ENCODE results near the gene LRRC74B.

Gene LRRC74B

GRCh38 chr22:21075516-21076138 is 29.9 kb downstream of the LRRC74B start:
- TF ChIP-seq, protein P1, sequence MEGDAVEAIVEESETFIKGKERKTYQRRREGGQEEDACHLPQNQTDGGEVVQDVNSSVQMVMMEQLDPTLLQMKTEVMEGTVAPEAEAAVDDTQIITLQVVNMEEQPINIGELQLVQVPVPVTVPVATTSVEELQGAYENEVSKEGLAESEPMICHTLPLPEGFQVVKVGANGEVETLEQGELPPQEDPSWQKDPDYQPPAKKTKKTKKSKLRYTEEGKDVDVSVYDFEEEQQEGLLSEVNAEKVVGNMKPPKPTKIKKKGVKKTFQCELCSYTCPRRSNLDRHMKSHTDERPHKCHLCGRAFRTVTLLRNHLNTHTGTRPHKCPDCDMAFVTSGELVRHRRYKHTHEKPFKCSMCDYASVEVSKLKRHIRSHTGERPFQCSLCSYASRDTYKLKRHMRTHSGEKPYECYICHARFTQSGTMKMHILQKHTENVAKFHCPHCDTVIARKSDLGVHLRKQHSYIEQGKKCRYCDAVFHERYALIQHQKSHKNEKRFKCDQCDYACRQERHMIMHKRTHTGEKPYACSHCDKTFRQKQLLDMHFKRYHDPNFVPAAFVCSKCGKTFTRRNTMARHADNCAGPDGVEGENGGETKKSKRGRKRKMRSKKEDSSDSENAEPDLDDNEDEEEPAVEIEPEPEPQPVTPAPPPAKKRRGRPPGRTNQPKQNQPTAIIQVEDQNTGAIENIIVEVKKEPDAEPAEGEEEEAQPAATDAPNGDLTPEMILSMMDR (IDR thresholded peaks at IDR 0.05), result no peak

DNA sequence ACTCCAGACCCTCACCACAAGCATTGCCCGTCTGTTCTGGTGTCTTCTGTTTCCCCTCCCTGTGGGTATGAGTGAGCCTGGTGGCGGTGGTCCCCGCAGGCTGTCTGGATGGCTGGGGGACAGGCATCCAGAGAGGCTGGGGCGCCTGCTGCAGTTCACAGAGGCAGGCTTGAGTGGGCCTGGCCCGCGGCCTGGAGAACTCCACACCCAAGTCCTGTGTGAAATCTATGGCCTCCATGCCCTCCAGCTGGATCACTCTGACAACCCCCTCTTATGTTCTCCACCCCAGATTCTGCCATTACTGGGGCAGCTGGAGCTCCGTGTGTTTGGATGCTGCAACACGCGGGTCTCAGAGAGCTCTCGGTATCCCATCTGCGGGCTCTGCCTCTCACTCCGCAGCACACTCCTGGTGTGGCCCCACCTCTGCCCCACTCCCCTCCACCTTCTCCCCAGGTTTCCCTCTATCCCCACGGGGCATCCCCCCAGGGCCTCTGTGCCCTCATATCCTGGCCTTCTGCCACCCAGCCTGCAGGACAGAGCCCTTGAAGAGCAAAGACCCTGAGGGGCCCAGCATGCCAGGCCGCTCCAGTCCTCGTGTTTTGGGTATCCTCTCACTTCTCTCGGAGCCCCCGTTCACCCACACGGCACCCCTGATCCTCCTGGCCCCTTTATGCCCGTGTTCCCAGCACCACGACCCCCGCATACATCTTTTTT is 31.3 kb downstream of the LRRC74B start:
- TF ChIP-seq, protein P1 (IDR thresholded peaks at IDR 0.05), result no peak

DNA sequence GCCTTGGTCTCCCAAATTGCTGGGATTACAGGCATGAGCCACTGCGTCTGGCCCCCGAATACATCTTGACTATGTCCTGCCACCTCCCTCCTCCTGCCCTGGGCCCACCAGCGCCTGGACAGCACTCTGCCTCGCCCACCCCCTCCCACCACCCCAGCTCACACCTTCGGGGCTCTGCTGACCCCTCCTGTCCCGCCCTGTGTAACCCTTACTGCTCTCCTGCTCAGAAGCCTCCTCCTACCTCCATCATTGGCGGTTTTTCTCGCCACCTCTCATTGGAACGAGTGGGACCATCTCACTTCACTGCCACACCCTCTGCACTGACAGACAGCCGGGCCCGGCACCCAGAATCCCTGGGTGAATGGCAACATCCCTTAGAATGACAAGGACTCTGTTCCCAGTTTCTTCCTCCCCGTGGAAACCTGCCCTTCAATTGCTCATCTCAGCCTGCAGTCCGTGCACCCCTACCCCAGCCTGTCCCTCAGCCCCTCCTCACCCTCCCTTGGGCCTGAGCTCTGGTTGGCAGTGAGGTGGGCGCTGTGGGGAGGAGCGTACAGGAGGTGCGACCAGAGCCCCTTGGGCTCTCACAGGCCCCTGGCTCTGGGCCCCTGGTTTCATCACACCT is 32.2 kb downstream of the LRRC74B start:
- TF ChIP-seq, protein P1 (IDR thresholded peaks at IDR 0.05), result no peak

GRCh38 chr22:21078916-21079315 is 33.2 kb downstream of the LRRC74B start:
- TF ChIP-seq, protein P1 (IDR thresholded peaks at IDR 0.05), result no peak

DNA sequence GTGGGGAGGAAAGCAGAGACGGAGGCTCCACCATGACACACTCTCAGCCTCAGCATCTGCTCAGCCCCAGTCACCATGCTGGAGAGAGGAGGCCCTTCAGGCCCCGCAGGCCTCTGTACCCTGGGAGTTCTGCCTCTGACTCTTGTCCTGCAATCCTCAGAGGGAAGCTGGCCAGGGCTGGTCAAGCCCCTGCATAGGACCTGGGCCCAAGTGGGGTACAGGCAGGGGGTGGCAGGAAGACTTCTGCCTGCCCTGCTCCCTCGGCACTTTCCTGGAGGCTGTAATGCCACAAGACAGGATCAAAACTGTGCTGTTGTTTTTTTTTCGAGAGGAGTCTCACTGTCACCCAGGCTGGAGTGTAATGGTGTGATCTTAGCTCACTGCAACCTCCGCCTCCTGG is 33.7 kb downstream of the LRRC74B start:
- TF ChIP-seq, protein P1 (IDR thresholded peaks at IDR 0.05), result no peak

- TF ChIP-seq, protein P1 (IDR thresholded peaks at IDR 0.05), result no peak
These were observed 34.8 kb downstream of the LRRC74B start for GRCh38 chr22:21080435-21081137.

GRCh38 chr22:21082248-21082647 is 36.5 kb downstream of the LRRC74B start:
- TF ChIP-seq, protein P1 (IDR thresholded peaks at IDR 0.05), result no peak
